Iris pigment epithelial cell (primary cell): ENCODE results near the gene PIK3CG.
"Not testable (repeated sequence)": the region's sequence is repeated elsewhere in the genome, so short reads cannot be mapped to it uniquely, and the experiment has no call there.

ENCODE experiments used
- DNase-seq: peaks from one replicate; pipeline ENCODE4 v3.0.0-alpha.2; 2011; ENCODE audit warnings: low read depth

PIK3CG gene

DNA sequence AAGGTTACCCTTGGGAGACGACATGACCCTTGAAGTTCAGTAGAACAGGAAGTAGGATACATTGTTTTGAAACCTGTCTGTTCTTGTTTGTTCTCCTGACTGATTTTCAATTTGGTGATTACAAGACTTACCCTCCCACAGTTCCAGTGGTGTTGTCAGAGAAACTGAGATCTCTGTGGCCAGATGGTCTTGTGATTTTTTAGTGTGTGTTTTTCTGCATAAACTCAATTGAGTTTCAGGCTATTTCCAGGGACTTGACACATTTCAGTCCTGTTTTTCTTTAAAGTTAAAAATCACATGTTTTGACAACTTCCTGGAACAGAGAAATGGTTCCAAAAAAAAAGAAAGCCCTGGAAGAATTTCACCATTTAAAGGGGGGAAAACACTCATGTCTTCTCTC lies 22.3 kb downstream of the PIK3CG start:
- no peak for DNase-seq

DNA sequence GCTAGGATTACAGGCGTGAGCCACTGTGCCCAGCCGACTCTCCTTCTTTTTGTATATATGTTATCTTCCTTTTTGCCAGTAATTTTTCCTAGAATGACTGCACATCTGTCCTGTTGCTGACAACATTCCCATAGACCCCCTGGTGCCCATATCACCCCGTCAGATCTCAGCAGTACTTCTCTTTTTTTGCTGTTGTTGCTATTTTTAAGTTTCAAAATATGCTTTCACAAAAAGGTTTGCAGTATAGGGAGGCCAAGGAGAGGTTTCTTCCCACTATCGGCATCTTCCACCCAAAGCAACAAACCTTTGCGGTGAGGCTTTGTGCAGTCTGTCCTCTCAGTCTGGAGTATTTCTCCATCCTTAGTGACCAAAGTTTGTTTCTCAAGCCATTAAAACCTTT lies 23.1 kb downstream of the PIK3CG start:
- no peak for DNase-seq

DNA sequence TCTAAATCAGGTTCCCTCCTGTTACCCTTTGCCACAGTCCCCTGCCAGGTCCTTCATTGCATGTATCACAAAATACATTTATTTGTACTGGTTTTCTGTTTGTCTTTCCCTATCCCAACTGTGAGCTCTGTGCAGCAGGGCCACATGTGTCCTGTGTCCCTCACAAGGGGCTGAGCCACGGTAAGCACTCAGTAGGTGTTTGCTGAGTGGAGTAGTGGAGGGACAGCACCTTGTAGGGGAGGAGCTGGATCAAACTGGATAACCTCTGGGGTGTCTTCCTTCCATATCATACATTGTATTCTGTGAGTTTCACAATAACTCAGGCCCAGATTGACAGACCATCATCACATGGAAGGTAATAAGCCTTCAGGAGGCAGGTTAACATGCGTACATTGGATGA lies 25.9 kb downstream of the PIK3CG start:
- DNase-seq, result no peak

GRCh38 chr7:106891548-106892410 lies 26.7 kb downstream of the PIK3CG start:
- no peak for DNase-seq

- DNase-seq, result peak; percentile 8
Observed at GRCh38 chr7:106893591-106893990, 28.5 kb downstream of the PIK3CG start.

GRCh38 chr7:106895246-106895864 lies 30.3 kb downstream of the PIK3CG start:
- no peak for DNase-seq

DNA sequence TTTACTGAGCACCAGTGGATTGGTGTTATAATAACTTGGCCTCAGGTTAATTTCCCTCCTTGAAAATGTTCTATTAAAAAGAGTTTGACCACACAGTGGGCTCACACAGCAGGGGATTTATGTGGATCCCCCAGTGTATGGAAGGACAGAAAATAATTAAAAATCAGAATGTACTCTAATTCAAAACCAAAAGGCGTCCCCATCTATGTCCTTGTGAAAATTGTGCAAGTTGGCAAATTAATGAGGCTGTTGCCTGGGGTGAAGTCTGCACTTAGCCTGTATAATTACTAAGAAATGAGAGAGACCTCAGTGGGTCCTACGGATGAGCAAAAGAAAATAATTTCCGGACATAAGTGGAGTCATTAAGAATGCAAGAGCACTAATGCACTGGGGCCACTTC lies 31.1 kb downstream of the PIK3CG start:
- no peak for DNase-seq

DNA sequence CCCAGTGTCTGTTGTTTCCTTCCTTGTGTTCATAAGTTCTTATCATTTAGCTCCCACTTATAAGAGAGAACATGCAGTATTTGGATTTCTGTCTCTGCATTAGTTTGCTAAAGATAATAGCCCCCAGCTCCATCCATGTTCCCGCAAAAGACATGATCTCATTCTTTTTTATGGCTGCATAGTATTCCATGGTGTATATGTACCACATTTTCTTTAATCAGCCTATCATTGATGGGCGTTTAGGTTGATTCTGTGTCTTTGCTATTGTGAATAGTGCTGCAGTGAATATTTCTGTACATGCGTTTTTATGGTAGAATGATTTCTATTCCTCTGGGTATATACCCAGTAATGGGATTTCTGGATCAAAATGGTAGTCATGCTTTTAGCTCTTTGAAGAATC lies 32.5 kb downstream of the PIK3CG start:
- DNase-seq, result not testable (repeated sequence)

DNA sequence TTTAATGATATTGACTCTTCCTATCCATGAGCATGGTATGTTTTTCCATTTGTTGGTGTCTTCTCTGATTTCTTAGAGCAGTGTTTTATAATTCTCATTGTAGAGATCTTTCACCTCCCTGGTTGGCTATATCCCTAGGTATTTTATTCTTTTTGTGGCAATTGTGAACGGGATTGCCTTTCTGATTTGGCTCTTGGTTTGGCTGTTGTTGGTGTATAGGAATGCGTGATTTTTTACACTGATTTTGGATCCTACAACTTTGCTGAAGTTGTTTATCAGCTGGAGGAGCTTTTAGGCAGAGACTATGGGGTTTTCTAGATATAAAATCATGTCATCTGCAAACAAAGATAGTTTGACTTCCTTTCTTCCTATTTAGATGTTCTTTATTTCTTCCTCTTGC lies 33.9 kb downstream of the PIK3CG start:
- not testable (repeated sequence) for DNase-seq

DNA sequence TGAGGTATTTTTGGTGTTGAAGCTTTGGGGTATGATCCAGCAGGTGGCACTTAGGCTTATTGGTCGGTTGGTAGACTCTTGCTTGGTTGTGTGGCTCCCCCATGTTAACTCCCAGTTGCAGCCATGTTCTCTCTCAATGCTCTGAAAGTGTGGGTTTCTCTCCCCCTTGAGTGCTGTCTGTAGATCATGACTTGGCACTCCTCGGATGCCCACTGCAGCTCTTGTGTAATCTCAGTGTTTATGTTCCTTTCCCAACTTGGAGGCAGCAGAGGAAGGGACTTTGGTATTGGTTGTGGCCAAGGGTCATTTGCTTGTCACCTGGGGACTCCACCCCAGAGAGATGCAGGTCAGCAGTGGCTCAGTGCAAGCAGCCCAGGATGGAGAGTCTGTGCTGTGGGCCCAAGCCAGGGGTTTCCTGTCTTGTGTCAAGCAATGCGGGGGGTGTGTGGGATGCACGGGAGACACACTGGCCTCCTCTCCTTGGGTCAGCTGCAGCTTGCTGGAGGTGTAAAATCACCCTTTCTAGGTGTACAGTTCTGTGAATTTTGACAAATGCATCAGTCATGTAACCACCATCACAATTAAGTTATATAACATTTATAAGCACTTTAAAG lies 36.9 kb downstream of the PIK3CG start:
- no peak for DNase-seq

DNA sequence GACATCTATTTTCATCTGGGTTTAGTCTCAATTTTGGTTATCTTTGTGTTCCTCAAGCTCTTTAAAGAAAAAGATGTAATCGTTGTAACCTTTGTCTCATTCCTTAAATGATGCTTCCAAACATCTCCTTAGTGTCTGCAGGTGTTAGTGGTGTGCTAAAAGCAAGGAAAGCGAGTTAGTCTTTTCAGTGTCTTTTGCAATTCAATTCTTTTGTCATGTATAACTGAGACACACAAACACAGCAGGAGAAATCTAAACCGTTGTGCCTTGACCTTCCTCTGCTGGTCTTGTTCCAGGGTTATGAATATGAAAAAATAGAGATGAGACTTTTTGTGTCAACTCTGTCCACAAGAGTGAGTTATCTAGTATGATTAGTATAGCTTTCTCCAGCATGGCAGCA lies 40.7 kb downstream of the PIK3CG start:
- no peak for DNase-seq

DNA sequence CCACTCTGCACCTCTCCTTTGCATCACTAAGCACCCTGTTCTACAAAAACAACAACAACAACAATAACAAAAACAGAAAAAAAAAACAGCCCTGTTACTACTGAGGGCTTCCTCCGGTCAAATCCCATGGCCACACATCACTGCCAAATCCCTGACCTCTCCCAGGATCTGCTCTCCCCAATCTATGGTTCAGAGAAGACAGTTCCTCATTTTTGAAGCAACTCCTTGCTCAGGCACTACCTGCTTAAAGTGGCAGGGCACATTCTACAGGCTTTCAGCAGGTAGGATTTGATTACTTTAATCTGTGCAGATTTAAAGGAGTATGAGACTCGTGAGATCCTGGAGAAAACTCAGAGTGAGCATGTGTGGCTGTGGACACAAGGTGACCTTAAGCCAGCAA lies 46.9 kb downstream of the PIK3CG start:
- no peak for DNase-seq

DNA sequence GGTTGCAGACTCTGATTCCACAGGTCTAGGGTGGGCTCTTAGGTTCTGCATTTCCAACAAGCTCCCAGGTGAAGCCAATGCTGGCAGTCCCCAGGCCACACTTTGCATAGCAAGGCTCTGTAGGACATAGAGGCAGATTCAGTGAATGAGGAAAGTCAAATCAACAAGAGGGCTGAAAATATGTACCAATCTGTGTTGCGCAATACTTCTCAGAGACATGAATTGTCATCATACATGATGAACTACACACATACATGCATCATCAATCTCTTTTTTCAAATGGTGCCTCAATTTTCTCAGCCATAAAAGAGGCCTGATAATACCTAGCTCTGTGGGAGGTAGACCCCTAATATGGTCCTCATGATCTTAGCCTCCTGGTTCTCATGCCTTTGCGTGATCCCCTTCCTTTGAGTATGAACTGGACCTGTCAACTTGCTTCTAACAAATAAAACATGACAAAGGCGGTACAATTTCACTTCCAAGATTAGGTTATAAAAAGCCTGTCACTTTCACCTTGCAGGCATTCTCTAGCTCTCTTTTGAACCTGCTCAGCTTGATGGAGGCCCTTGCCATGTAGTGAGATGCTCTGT lies 49.0 kb downstream of the PIK3CG start:
- DNase-seq, result peak; percentile 1

- no peak for DNase-seq
Observed at GRCh38 chr7:106915407-106915806, 50.3 kb downstream of the PIK3CG start.

- DNase-seq, result no peak
Observed at GRCh38 chr7:106915873-106916272, 50.8 kb downstream of the PIK3CG start.

DNA sequence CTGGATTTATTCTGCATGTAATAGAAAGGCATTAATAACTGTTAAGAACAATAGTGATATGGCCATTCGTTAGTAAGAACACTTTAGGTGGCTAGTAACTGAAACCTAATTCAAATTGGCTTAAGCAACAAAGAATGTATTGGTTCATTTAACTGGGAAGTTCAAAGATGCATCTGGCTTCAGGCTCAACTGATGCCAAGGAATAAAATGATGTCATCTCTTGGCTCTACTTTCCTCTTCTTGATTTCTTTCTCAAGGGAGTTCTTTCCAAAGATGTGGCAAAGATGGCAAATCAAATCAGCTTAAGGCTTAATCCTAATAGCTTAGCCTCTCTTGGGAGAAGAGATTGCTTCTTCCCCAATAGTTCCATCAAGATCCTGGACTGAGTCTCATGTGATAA lies 51.6 kb downstream of the PIK3CG start:
- peak; percentile 13 for DNase-seq

DNA sequence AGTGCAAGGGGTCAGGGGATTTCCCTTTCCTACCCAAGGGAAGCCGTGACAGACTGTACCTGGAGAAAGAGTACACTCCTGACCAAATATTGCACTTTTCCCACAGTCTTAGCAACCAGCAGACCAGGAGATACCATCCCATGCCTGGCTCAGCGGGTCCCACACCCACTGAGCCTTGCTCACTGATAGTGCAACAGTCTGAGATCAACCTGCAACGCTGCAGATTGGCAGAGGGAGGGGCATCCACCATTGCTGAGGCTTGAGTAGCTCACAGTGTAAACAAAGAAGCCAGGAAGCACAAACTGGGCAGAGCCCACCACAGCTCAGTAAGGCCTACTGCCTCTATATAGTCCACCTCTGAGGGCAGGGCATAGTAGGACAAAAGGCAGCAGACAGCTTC lies 53.9 kb downstream of the PIK3CG start:
- DNase-seq, result no peak

- DNase-seq, result not testable (repeated sequence)
Observed at GRCh38 chr7:106924468-106924867, 59.4 kb downstream of the PIK3CG start.

DNA sequence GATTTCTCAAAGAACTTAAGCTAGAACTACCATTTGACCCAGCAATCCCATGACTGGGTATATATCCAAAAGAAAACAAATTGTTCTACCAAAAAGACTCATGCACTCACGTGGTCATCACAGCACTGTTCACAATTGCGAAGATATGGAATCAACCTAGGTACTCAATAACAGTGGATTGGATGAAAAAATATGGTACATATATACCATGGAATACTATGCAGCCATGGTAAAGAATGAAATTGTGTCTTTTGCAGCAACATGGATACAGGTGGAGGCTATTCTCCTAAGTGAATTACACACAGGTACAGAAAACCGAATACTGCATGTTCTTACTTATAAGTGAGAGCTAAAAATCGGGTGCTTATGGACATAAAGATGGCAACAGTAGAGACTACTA lies 61.8 kb downstream of the PIK3CG start:
- DNase-seq, result no peak

DNA sequence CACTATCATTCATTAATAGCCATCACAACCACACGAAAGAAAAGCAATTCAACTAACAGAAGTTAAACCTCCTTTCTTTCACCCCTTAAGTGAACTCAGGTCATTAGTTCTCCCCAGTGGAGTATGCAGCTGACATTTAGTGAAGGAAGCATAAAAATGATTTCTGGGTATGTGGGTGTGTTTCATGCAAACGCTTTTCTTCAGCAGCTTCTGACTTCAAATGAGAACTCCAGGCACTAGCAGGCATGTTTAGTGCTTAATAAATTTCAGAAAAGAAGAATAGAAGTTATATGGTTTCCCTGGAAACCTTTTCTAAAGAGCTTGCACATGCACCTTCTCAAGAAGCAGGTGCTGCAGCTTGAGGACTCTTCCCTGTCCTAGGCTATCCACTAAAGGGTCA lies 62.5 kb downstream of the PIK3CG start:
- DNase-seq, result no peak

DNA sequence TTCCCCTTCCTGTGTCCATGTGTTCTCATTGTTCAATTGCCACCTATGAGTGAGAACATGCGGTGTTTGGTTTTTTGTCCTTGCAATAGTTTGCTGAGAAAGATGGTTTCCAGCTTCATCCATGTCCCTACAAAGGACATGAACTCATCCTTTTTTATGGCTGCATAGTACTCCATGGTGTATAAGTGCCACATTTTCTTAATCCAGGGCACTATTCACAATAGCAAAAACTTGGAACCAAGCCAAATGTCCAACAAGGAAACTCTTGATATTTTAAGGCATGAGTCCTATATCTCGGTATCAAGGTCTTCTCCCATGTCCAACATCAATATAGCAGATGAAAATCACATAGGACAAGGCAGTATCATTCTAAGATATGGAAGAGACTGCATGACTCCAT lies 64.5 kb downstream of the PIK3CG start:
- DNase-seq, result not testable (repeated sequence)

DNA sequence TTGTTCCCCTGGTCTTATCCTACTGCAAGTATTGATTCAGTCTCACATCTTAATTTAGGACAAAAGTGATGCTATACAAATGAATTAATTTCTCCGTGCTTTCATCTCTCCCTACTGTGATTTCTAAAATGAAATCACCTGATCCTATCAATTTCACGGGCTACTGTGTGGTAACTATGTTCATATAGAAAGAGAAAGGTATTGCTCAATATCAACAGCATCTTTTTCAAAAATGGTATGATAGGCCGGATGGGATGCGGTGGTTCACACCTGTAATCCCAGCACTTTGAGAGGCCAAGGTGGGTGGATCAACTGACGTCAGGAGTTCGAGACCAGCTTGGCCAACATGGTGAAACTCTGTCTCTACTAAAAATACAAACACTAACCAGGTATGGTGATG lies 71.2 kb downstream of the PIK3CG start:
- no peak for DNase-seq

DNA sequence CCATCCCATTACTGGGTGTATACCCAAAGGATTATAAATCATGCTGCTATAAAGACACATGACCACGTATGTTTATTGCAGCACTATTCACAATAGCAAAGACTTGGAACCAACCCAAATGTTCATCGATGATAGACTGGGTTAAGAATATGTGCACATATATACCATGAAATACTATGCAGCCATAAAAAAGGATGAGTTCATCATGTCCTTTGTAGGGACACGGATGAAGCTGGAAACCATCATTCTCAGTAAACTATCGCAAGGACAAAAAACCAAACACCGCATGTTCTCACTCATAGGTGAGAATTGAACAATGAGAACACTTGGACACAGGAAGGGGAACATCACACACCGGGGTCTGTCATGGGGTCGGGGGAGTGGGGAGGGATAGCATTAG lies 73.0 kb downstream of the PIK3CG start:
- not testable (repeated sequence) for DNase-seq
